Measurements from ENCODE around the gene ST3GAL3.
A peak's percentile ranks its signal among the peaks of the same experiment; 100 is the strongest.

The ST3GAL3 gene

DNA sequence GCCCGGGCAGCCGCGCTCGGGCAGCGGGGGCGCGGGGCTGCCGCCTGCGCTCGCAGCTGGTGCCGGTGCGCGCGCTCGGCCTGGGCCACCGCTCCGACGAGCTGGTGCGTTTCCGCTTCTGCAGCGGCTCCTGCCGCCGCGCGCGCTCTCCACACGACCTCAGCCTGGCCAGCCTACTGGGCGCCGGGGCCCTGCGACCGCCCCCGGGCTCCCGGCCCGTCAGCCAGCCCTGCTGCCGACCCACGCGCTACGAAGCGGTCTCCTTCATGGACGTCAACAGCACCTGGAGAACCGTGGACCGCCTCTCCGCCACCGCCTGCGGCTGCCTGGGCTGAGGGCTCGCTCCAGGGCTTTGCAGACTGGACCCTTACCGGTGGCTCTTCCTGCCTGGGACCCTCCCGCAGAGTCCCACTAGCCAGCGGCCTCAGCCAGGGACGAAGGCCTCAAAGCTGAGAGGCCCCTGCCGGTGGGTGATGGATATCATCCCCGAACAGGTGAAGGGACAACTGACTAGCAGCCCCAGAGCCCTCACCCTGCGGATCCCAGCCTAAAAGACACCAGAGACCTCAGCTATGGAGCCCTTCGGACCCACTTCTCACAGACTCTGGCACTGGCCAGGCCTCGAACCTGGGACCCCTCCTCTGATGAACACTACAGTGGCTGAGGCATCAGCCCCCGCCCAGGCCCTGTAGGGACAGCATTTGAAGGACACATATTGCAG is 229.3 kb downstream of the ST3GAL3 start:
- DNase-seq (ENCODE audit: low read depth in 2 of 2, low spot score in 1 of 2): no peak

- DNase-seq (ENCODE audit: low read depth in 2 of 2, low spot score in 1 of 2): no peak
These were observed 230.0 kb downstream of the ST3GAL3 start for GRCh38 chr1:43937179-43937865.

DNA sequence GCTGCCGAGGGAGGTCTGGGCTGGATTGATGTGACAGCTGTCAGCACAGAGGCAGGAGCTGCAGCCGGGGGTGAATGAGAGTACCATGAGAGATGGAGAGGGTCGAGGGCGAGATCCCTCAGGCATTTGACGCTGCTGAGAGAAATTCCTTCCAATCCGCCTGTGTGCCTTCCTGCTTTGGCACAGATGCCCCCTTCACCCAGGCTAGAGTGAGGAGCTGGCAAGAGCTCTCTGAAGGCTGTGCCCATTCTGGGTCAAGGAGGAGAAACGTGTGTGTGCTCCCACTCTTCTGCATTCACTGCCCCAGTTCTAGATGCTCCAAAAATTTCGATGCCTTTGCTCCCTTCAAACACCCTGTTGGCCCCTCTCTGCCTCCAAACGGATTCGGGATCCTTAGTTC is 231.0 kb downstream of the ST3GAL3 start:
- no peak for DNase-seq (ENCODE audit: low read depth in 2 of 2, low spot score in 1 of 2)

GRCh38 chr1:43938892-43939587 is 231.7 kb downstream of the ST3GAL3 start:
- no peak for DNase-seq (ENCODE audit: low read depth in 2 of 2, low spot score in 1 of 2)

DNA sequence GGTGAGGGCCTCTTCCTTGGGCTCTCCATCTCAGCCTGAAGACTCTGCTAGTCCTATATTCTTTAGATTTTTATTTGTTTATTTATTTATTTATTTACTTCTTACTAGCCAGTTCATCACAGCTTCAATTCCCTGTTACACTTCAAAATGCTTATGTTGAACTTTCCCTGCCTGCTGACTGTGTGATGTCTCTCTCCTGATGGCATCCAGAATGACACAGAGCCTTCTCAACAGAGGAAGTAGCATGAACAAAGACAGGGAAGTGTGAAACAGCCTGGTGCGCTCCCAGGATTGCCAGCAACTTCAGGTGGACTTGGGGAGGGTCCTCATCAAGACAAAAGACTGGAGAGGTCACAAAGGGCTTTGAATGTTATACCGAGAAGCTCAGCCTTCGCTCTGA is 235.1 kb downstream of the ST3GAL3 start:
- no peak for DNase-seq (ENCODE audit: low read depth in 2 of 2, low spot score in 1 of 2)

GRCh38 chr1:43944860-43945259 is 237.5 kb downstream of the ST3GAL3 start:
- no peak for DNase-seq (ENCODE audit: low read depth in 2 of 2, low spot score in 1 of 2)

DNA sequence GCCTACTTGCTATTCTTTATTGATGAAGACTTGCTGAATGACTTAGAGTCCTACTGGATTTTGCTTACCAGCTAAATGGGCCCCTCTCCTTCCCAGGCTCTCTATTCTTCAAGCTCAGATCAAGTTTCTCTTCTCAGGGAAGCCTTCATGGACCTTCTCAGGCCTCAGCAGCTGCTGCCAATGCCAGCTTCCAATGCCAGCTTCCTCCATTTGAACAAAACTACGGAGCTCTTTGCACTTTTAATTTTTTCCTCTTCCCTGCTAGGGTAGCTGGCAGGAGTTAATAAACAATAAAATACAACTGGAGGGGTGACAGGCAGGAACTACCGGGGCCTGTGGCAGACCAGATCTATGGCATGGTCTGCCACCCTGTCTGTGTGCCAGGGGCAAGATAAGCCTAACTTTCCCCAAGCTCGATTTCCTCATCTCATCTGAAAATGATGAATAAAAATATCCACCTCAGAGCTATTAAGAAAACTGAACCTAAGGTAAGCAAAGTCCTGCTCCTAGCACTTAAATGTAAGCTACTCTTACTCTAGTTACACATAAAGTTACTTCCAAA is 238.4 kb downstream of the ST3GAL3 start:
- DNase-seq (ENCODE audit: low read depth in 2 of 2, low spot score in 1 of 2): no peak

DNA sequence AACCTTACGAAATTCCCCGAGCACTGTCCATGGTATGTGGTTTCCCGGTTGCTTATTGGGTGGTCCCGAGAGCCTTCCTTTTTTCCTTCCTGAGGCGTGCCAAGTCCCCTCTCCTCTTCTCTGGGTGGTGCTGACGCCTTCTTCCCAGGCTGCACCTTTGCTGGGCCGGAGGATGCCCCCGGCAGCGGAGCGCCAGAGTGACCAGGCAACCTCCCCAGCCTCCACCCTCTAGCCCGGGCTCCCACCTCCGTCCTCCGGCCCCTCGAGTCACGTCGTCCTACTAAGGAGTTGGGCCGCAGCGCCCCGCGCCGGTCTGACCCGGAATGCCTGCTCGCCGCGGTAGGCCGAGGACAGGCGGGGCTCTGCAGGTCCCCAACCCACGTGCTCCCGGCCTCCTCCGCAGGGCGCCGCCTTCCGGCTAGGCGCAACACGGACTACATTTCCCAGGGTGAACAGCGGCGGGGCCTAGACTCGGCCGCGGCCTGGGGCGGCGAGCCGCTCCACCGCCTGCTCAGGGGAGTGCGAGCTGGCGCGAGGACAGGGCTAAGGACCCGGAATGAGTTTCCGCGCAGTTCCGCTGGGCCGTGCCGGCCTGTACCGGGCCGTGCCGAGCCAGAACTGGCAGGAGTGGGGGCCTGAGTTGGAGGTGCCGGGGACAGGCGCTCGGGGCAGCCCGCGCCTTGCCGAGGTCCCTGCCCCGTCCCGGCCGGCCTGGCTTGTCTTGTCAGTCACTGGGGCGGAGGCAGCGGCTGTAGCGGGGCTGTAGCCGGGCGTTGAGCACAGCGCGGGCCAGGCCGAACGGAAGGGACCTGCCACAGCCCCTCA is 239.1 kb downstream of the ST3GAL3 start, which contains the start of gene IPO13:
Gene IPO13 (plus strand): TSS at position 715 of the 825 bp plus-strand sequence. CDS start 651 bp downstream, outside the sequence.
- peak; percentile 72 to 88 for DNase-seq (ENCODE audit: low read depth in 2 of 2, low spot score in 1 of 2)

- no peak for DNase-seq (ENCODE audit: low read depth in 2 of 2, low spot score in 1 of 2)
These were observed 239.9 kb downstream of the ST3GAL3 start for GRCh38 chr1:43947061-43947873.

DNA sequence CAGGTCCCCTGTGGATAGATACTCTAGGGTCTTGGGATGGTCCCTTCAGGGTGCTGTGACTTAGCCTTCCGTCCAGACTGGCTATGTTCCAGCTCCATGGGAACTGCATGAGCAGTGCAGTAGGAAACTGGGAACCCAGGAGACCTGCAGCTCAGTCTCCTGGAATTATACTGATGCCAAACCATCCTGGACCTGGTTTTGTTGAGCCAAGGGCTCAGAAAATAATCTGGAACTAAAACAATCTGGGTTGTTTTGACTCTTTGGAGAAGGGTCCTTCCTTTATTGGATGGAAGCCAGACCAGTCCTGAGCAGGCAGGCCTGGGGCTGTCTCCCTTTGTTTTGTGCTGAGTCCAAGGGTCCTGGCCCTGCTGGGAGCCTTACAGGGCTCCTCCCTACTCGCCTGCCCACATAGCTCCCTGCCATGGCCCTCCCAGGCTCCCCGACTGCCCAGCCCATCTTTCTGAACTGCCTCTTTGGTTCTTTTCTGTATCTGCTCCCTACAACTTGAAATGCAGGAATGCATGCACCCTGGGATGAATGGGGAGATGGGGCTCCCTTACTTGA is 240.6 kb downstream of the ST3GAL3 start:
- no peak for DNase-seq (ENCODE audit: low read depth in 2 of 2, low spot score in 1 of 2)

- no peak for DNase-seq (ENCODE audit: low read depth in 2 of 2, low spot score in 1 of 2)
These were observed 242.3 kb downstream of the ST3GAL3 start for GRCh38 chr1:43949678-43950077.

GRCh38 chr1:43951021-43951985 is 244.0 kb downstream of the ST3GAL3 start:
- no peak for DNase-seq (ENCODE audit: low read depth in 2 of 2, low spot score in 1 of 2)

DNA sequence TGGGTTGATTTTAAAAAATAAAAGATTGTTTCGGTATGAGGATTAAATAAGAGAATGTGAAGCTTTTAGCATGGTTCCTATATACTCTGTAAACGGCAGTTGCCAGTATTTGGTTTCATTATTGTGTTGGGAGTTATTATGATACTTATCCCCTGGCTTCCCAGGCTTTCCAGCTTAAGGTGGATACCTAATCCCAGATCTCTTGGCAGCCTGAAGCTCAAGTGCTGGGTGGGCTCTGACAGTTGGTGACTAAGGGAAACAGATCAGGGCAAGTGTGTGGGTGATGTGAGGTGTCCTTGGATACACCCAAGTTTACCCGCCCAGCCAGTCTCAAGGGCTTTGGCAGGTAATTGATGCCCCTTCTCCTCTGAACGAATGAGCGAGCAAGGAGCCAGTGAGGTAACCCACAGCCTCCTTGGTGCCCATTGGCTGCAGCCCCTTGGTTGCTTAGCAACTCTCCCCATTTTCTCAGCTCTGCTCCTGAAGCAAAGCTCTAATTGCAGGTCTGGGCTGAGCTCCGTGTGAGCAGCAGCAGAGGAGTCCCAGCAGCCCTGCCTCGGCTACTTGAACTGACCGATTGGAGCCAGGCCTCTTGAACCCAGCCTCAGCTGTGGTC is 245.5 kb downstream of the ST3GAL3 start:
- no peak for DNase-seq (ENCODE audit: low read depth in 2 of 2, low spot score in 1 of 2)

DNA sequence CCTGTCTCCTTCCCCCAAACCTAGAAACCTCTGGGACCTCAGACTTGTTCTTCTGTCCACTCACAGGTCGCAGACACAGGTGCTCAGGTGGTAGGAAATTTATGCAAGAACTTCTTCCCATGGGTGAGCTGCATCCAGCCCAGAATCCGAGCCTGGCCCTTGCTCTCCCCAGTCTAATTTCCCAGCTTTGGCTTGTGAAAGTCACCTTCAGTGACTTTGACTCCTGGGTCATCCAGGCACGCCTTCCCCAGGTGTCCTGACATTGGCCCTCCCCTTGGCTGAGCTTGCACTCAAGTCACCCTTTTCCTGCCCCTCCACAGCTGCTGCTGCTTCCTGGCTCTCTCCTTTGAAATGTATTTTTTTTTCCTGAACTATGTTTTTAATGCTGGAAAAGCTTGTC is 246.0 kb downstream of the ST3GAL3 start:
- no peak for DNase-seq (ENCODE audit: low read depth in 2 of 2, low spot score in 1 of 2)

- DNase-seq (ENCODE audit: low read depth in 2 of 2, low spot score in 1 of 2): no peak
These were observed 246.7 kb downstream of the ST3GAL3 start for GRCh38 chr1:43954036-43954435.

DNA sequence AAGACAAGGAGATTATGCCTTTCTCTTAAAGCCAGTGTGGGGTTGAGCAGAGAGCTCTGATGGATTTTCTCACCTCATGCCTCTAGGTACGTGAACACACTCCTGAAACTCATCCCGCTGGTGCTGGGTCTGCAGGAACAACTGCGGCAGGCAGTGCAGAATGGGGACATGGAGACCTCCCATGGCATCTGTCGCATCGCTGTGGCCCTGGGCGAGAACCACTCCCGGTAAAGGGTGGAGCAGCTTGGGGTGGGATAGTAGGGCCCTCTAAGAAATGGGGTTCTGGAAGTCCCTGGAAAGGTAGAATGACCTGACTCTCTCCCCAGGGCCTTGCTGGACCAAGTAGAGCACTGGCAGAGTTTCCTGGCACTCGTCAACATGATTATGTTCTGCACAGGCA is 248.9 kb downstream of the ST3GAL3 start:
- DNase-seq (ENCODE audit: low read depth in 2 of 2, low spot score in 1 of 2): no peak

GRCh38 chr1:43957407-43958040 is 250.2 kb downstream of the ST3GAL3 start:
- no peak for DNase-seq (ENCODE audit: low read depth in 2 of 2, low spot score in 1 of 2)

All from stimulated activated CD8-positive, alpha-beta memory T cell treated with anti-CD3 and anti-CD28 coated beads, Interleukin-4, amount 100 ng/mL, for 1 hour (primary cell).